CD14-positive monocyte (primary cell): ENCODE data around the gene SKA1. TPM values are rescaled to one million over a fixed set of nuclear protein-coding genes. Genes with fewer than 3 reads are reported as not detected.
"Not testable (repeated sequence)": the region's sequence is repeated elsewhere in the genome, so short reads cannot be mapped to it uniquely, and the experiment has no call there.

Source experiments
- DNase-seq, 3 donors: peaks; one replicate each; pipeline ENCODE4 v3.0.0-alpha.2; 2011 to 2022
- H2AFZ ChIP-seq: 2 replicates; pipeline ENCODE4 v1.6.0; 2012; ENCODE audit warnings: mild to moderate bottlenecking, low read depth, low read length, inconsistent platforms; ENCODE audit not compliant: insufficient read depth, poor library complexity, severe bottlenecking
- H3K27ac ChIP-seq, 2 donors: 1 replicate in 1 of 2; 2 replicates in 1 of 2; pipeline ENCODE4 v1.5.1; 2012 to 2013; ENCODE audit warnings: low read length in 2 of 2, control low read depth in 1 of 2, inconsistent platforms in 1 of 2, low read depth in 1 of 2, mild to moderate bottlenecking in 1 of 2
- H3K27me3 ChIP-seq, 2 donors: one replicate each; pipeline versions ENCODE4 v1.6.0 to v1.6.1; 2011 to 2013; ENCODE audit warnings: low read length in 2 of 2; ENCODE audit not compliant: control insufficient read depth in 2 of 2, insufficient read depth in 2 of 2
- H3K36me3 ChIP-seq, 2 donors: replicated peaks in 1 of 2; 1 replicate in 1 of 2; 2 replicates in 1 of 2; pipeline versions ENCODE4 v1.5.1 to v1.6.1; 2012 to 2013; ENCODE audit warnings: low read length in 2 of 2, control low read depth in 1 of 2, inconsistent platforms in 1 of 2, mild to moderate bottlenecking in 1 of 2; ENCODE audit not compliant: insufficient read depth in 2 of 2, control insufficient read depth in 1 of 2
- H3K4me1 ChIP-seq, 2 donors: 1 replicate in 1 of 2; 2 replicates in 1 of 2; pipeline versions ENCODE4 v1.5.1 to v1.6.1; 2012 to 2013; ENCODE audit warnings: low read length in 2 of 2, control low read depth in 1 of 2, inconsistent platforms in 1 of 2, mild to moderate bottlenecking in 1 of 2, moderate library complexity in 1 of 2; ENCODE audit not compliant: insufficient read depth in 2 of 2, control insufficient read depth in 1 of 2
- H3K4me2 ChIP-seq: replicated peaks from 2 replicates; pipeline ENCODE3; 2012; ENCODE audit warnings: low read length, moderate library complexity, mild to moderate bottlenecking; ENCODE audit not compliant: poor library complexity, severe bottlenecking; ENCODE audit errors: extremely low read depth
- H3K4me3 ChIP-seq, 3 experiments: fragments of 200-600 bp in 1 of 3; sonication (generic) in 1 of 3; replicated peaks in 1 of 3; 1 replicate in 2 of 3; 2 replicates in 1 of 3; pipeline ENCODE4 v1.5.1; 2011 to 2013; ENCODE audit warnings: low read length in 3 of 3, mild to moderate bottlenecking in 3 of 3, control low read depth in 2 of 3, low read depth in 2 of 3, inconsistent platforms in 1 of 3, moderate library complexity in 1 of 3
- H3K79me2 ChIP-seq: 2 replicates; pipeline ENCODE4 v1.6.0; 2012; ENCODE audit warnings: mild to moderate bottlenecking, control low read depth, inconsistent platforms, low read length, moderate library complexity; ENCODE audit not compliant: insufficient read depth
- H3K9ac ChIP-seq: 2 replicates; pipeline ENCODE4 v1.6.0; 2017; ENCODE audit warnings: low read length, mild to moderate bottlenecking; ENCODE audit not compliant: insufficient read depth, poor library complexity, severe bottlenecking
- H3K9me3 ChIP-seq, 2 donors: replicated peaks in 1 of 2; 1 replicate in 1 of 2; 2 replicates in 1 of 2; pipeline versions ENCODE4 v1.5.1 to v1.6.1; 2012 to 2013; ENCODE audit warnings: low read length in 2 of 2, control low read depth in 1 of 2; ENCODE audit not compliant: control insufficient read depth in 1 of 2, insufficient read depth in 1 of 2
- H4K20me1 ChIP-seq: 2 replicates; pipeline ENCODE4 v1.6.0; 2012; ENCODE audit warnings: mild to moderate bottlenecking, low read length, control low read depth, moderate library complexity; ENCODE audit not compliant: insufficient read depth
- H3K27ac Mint-ChIP-seq, 7 donors: one replicate each; pipeline ENCODE4 v1.8.0; 2020; ENCODE audit warnings: mild to moderate bottlenecking in 7 of 7, mixed read lengths in 7 of 7, moderate library complexity in 6 of 7, inconsistent platforms in 2 of 7
- H3K27me3 Mint-ChIP-seq, 3 donors: one replicate each; pipeline ENCODE4 v1.8.0; 2021 to 2022; ENCODE audit warnings: low read depth in 3 of 3, mild to moderate bottlenecking in 3 of 3, mixed read lengths in 3 of 3, moderate library complexity in 3 of 3, inconsistent platforms in 1 of 3
- H3K36me3 Mint-ChIP-seq, 2 donors: one replicate each; pipeline ENCODE4 v1.8.0; 2020; ENCODE audit warnings: mixed read lengths in 2 of 2, inconsistent platforms in 1 of 2, mild to moderate bottlenecking in 1 of 2
- H3K4me1 Mint-ChIP-seq: one replicate; pipeline ENCODE4 v1.8.0; 2020; ENCODE audit warnings: mild to moderate bottlenecking, mixed read lengths
- H3K4me3 Mint-ChIP-seq, 2 donors: one replicate each; pipeline ENCODE4 v1.8.0; 2020; ENCODE audit warnings: mild to moderate bottlenecking in 2 of 2, mixed read lengths in 2 of 2, moderate library complexity in 1 of 2
- H3K9me3 Mint-ChIP-seq, 7 donors: one replicate each; pipeline ENCODE4 v1.8.0; 2020 to 2022; ENCODE audit warnings: mixed read lengths in 7 of 7, mild to moderate bottlenecking in 6 of 7, moderate library complexity in 6 of 7, inconsistent platforms in 2 of 7
- WGBS: methylation state at CpG from one replicate; pipeline ENCODE4 v1.1.5; 2013; ENCODE audit warnings: missing lambda C conversion rate; ENCODE audit not compliant: insufficient coverage; 5-methylcytosine and 5-hydroxymethylcytosine counted together
- intact Hi-C, 2 donors: fragments of 100-400 bp; cut with micrococcal nuclease; formaldehyde crosslinking; loops; one replicate each; pipeline versions ENCODE4 v1.15.0 to v1.15.1; 2023
- polyA plus RNA-seq, 3 donors: library from polyadenylated mRNA; depleted of rRNA in 1 of 3; unstranded in 2 of 3; stranded (reverse) in 1 of 3; fragments of 300-500 nt in 2 of 3; fragments of >200 nt in 1 of 3; fragmentation: Illumina TruSeq in 2 of 3; gene quantifications; 1 replicate in 2 of 3; 2 replicates in 1 of 3; pipeline ENCODE4 v1.2.3, GENCODE V29; 2012 to 2021
- TF ChIP-seq, protein P1 (sequence below): fragments of 200-600 bp; IDR thresholded peaks from one replicate; pipeline ENCODE4 v1.8.0; 2022; ENCODE audit warnings: antibody characterized with exemption, mild to moderate bottlenecking

SKA1 gene
- polyA plus RNA-seq, 3 donors = 0.17 TPM; not detected in 2

DNA sequence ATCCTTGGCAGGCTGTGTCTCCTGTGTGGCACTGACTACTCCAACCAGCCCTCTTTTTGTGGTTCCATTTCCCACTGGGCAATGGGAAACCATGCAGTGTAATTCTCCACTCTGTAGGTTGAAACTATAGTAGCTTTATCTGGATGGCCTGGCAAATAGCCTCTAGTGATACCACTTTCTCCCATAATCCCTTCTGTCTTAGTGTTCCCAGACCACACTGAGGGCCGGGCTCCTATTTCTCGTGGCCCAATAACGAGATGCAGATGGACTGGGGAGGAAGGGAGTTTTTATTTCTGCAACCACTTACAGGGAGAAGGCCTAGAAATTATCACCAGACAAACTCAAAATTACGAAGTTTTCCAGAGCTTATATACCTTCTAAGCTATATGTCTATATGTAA lies 24.7 kb downstream of the SKA1 start:
- Histone ChIP-seq H3K27me3 (peaks cover 23 to 46% of the 10 kb centered on the region in 2 donors), H3K36me3 (no peaks in the 10 kb centered on the region), H3K4me3 (no peak overlapping the region), H2AFZ (no peak overlapping the region), H3K27ac (no peak overlapping the region), H3K9me3 (no peaks in the 10 kb centered on the region), H3K9ac (no peak overlapping the region), H3K4me1 (no peaks in the 10 kb centered on the region), H3K79me2 (no peaks in the 10 kb centered on the region), H4K20me1 (no peaks in the 10 kb centered on the region), H3K4me2 (no peak overlapping the region)
- H3K27me3 Mint-ChIP-seq = peaks cover 57 to 68% (median 61%) of the 10 kb centered on the region in 3 donors
- peaks cover 6 to 8% of the 10 kb centered on the region in 2 donors for H3K36me3 Mint-ChIP-seq
- TF ChIP-seq, protein P1, sequence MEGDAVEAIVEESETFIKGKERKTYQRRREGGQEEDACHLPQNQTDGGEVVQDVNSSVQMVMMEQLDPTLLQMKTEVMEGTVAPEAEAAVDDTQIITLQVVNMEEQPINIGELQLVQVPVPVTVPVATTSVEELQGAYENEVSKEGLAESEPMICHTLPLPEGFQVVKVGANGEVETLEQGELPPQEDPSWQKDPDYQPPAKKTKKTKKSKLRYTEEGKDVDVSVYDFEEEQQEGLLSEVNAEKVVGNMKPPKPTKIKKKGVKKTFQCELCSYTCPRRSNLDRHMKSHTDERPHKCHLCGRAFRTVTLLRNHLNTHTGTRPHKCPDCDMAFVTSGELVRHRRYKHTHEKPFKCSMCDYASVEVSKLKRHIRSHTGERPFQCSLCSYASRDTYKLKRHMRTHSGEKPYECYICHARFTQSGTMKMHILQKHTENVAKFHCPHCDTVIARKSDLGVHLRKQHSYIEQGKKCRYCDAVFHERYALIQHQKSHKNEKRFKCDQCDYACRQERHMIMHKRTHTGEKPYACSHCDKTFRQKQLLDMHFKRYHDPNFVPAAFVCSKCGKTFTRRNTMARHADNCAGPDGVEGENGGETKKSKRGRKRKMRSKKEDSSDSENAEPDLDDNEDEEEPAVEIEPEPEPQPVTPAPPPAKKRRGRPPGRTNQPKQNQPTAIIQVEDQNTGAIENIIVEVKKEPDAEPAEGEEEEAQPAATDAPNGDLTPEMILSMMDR = no peak
- H3K9me3 Mint-ChIP-seq = peaks cover 0 to 12% (median 3%) of the 10 kb centered on the region in 7 donors
- no peaks in the 10 kb centered on the region for H3K4me1 Mint-ChIP-seq
- no peak overlapping the region for H3K4me3 Mint-ChIP-seq
- intact Hi-C loops = no loop called here
- DNase-seq = no peak
- WGBS = no CpG with 5 or more reads among the region's 4 CpGs
- no peak overlapping the region for H3K27ac Mint-ChIP-seq

DNA sequence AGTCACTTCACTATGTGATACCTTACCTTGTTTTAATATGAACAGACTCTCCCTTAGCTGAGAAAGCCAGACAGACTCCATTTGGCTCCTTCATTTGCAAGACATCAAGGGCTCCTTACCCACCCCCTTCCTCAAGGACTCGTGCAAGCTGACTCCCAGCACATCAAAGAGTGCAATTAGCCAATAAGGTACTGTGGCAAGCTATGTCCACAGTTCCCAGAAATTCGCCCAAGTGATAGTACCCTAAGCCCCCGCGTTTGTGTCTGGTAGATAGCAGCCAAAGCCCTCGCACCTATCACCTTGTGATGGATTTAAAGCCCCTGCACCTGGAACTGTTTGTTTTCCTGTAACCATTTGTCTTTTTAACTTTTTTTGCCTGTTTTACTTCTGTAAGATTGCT lies 25.6 kb downstream of the SKA1 start:
- H4K20me1 ChIP-seq, H3K4me1 ChIP-seq, H3K4me1 Mint-ChIP-seq, intact Hi-C loops, H2AFZ ChIP-seq, H3K36me3 ChIP-seq, H3K4me2 ChIP-seq, H3K4me3 ChIP-seq, H3K36me3 Mint-ChIP-seq, H3K9ac ChIP-seq, H3K27ac ChIP-seq, H3K9me3 ChIP-seq, H3K27ac Mint-ChIP-seq, DNase-seq, H3K79me2 ChIP-seq: not testable (repeated sequence)
- 77% methylated on average over 4 of the region's 5 CpGs for WGBS
- H3K9me3 Mint-ChIP-seq = peaks cover 0 to 12% (median 3%) of the 10 kb centered on the region in 7 donors
- peaks cover 58 to 73% (median 61%) of the 10 kb centered on the region in 3 donors for H3K27me3 Mint-ChIP-seq
- peaks cover 23 to 46% of the 10 kb centered on the region in 2 donors for H3K27me3 ChIP-seq
- peak overlapping the region in 1 of 2 donors; percentile 50 for H3K4me3 Mint-ChIP-seq
